OCI-LY1 (cell line): Measurements from ENCODE around the gene ABLIM1.

Source experiments
- H2AFZ ChIP-seq: fragments of 200-600 bp; sonication (generic), shearing (Covaris generic); 2 replicates; pipeline ENCODE4 v1.6.0; 2014; ENCODE audit warnings: antibody characterized with exemption, mild to moderate bottlenecking, low read length
- H3F3A ChIP-seq: fragments of 200-600 bp; sonication (generic), shearing (Covaris generic); 2 replicates; pipeline ENCODE4 v1.6.0; 2014; ENCODE audit warnings: mild to moderate bottlenecking, antibody characterized with exemption, low read length, moderate library complexity; ENCODE audit not compliant: insufficient read depth
- H3K27ac ChIP-seq: fragments of 200-600 bp; sonication (generic); 2 replicates; pipeline ENCODE4 v1.5.1; 2014; ENCODE audit warnings: low read length, mixed run types, mild to moderate bottlenecking, low read depth; ENCODE audit not compliant: poor library complexity, severe bottlenecking
- H3K27me3 ChIP-seq: fragments of 200-600 bp; sonication (generic); 2 replicates; pipeline ENCODE4 v1.6.0; 2014; ENCODE audit warnings: antibody characterized with exemption, mild to moderate bottlenecking, low read length, moderate library complexity; ENCODE audit not compliant: insufficient read depth
- H3K36me3 ChIP-seq: fragments of 200-600 bp; sonication (generic); 2 replicates; pipeline ENCODE4 v1.6.1; 2014; ENCODE audit warnings: mild to moderate bottlenecking, antibody characterized with exemption, low read length, moderate library complexity, mixed read lengths; ENCODE audit not compliant: insufficient read depth
- H3K4me1 ChIP-seq: fragments of 200-600 bp; sonication (generic); 2 replicates; pipeline ENCODE4 v1.5.1; 2014; ENCODE audit warnings: mild to moderate bottlenecking, low read length, moderate library complexity; ENCODE audit not compliant: insufficient read depth, severe bottlenecking
- H3K4me2 ChIP-seq: fragments of 200-600 bp; sonication (generic), shearing (Covaris generic); 2 replicates; pipeline ENCODE4 v1.6.1; 2014; ENCODE audit warnings: low read length
- H3K4me3 ChIP-seq: fragments of 200-600 bp; sonication (generic); 2 replicates; pipeline ENCODE4 v1.5.1; 2014; ENCODE audit warnings: low read length, low read depth, mild to moderate bottlenecking, mixed read lengths; ENCODE audit not compliant: poor library complexity, severe bottlenecking
- H3K79me2 ChIP-seq: fragments of 200-600 bp; shearing (Covaris generic); 2 replicates; pipeline ENCODE4 v1.6.1; 2016; ENCODE audit warnings: mixed run types, low read length, mixed read lengths; ENCODE audit not compliant: insufficient read depth
- H3K9ac ChIP-seq: fragments of 200-600 bp; sonication (generic), shearing (Covaris generic); 2 replicates; pipeline ENCODE4 v1.6.1; 2014; ENCODE audit warnings: mild to moderate bottlenecking, low read length, mixed read lengths
- H3K9me2 ChIP-seq: fragments of 200-600 bp; sonication (generic), shearing (Covaris generic); 2 replicates; pipeline ENCODE4 v1.6.1; 2014; ENCODE audit warnings: low read depth, mild to moderate bottlenecking, low read length, mixed read lengths
- H3K9me3 ChIP-seq: fragments of 200-600 bp; shearing (Covaris generic); 2 replicates; pipeline ENCODE4 v1.6.1; 2014; ENCODE audit warnings: low read length, mixed read lengths
- H4K20me1 ChIP-seq: fragments of 200-600 bp; sonication (generic), shearing (Covaris generic); 2 replicates; pipeline ENCODE4 v1.6.0; 2016; ENCODE audit warnings: mild to moderate bottlenecking, low read length; ENCODE audit not compliant: insufficient read depth
- CTCF ChIP-seq: fragments of 200-600 bp; sonication (generic), shearing (Covaris generic); IDR thresholded peaks from 2 replicates; pipeline ENCODE4 v1.5.1; 2017; ENCODE audit warnings: mild to moderate bottlenecking, antibody characterized with exemption, low read length, moderate library complexity, mixed read lengths
- EZH2 ChIP-seq: fragments of 200-600 bp; sonication (generic), shearing (Covaris generic); IDR thresholded peaks from 2 replicates; pipeline ENCODE4 v1.8.0; 2017; ENCODE audit warnings: borderline replicate concordance, mixed run types, mild to moderate bottlenecking, antibody characterized with exemption, low read length, moderate library complexity, mixed read lengths

The ABLIM1 gene

GRCh38 chr10:114515298-114515914, 142.7 kb downstream of the ABLIM1 start:
- no peaks in the 10 kb centered on the region for H3K27me3 ChIP-seq
- no peaks in the 10 kb centered on the region for H4K20me1 ChIP-seq
- no peak overlapping the region for H2AFZ ChIP-seq
- H3K4me3 ChIP-seq: no peak overlapping the region
- H3K79me2 ChIP-seq: peaks cover 30% of the 10 kb centered on the region; the same call in 1 of the 2 replicates
- peaks cover 8% of the 10 kb centered on the region; the same call in 1 of the 2 replicates for H3K36me3 ChIP-seq
- H3K4me2 ChIP-seq: no peak overlapping the region
- H3K27ac ChIP-seq: no peak overlapping the region
- H3K4me1 ChIP-seq: peaks cover 52% of the 10 kb centered on the region
- no peaks in the 10 kb centered on the region for H3K9me3 ChIP-seq
- no peak overlapping the region for H3K9ac ChIP-seq
- no peaks in the 10 kb centered on the region for H3F3A ChIP-seq
- no peaks in the 10 kb centered on the region for H3K9me2 ChIP-seq
- no peak for TF ChIP-seq CTCF
- no peak for TF ChIP-seq EZH2

- Histone ChIP-seq H4K20me1 (no peaks in the 10 kb centered on the region), H3K27ac (no peak overlapping the region), H3K27me3 (no peaks in the 10 kb centered on the region), H3F3A (no peaks in the 10 kb centered on the region), H3K9me2 (no peaks in the 10 kb centered on the region), H3K79me2 (peaks cover 25% of the 10 kb centered on the region; the same call in 1 of the 2 replicates), H3K9me3 (no peaks in the 10 kb centered on the region), H3K9ac (no peak overlapping the region), H3K4me2 (no peak overlapping the region), H3K36me3 (0 out of 2 replicates have a peak, but pooled peaks cover 8% of the 10 kb centered on the region), H2AFZ (no peak overlapping the region), H3K4me1 (peaks cover 36% of the 10 kb centered on the region), H3K4me3 (no peak overlapping the region)
- TF ChIP-seq EZH2 (no peak), CTCF (no peak)
Observed at GRCh38 chr10:114513381-114513792, 144.7 kb downstream of the ABLIM1 start.

- peaks cover 33% of the 10 kb centered on the region for H3K4me1 ChIP-seq
- TF ChIP-seq EZH2: no peak
- no peak for TF ChIP-seq CTCF
- H3K9me3 ChIP-seq: no peaks in the 10 kb centered on the region
- H3K79me2 ChIP-seq: peaks cover 21% of the 10 kb centered on the region; the same call in 1 of the 2 replicates
- no peak overlapping the region for H3K9ac ChIP-seq
- H3K27me3 ChIP-seq: no peaks in the 10 kb centered on the region
- 0 out of 2 replicates have a peak, but pooled peaks cover 8% of the 10 kb centered on the region for H3K36me3 ChIP-seq
- no peaks in the 10 kb centered on the region for H3K9me2 ChIP-seq
- no peak overlapping the region for H3K27ac ChIP-seq
- no peak overlapping the region for H2AFZ ChIP-seq
- no peak overlapping the region for H3K4me3 ChIP-seq
- H3K4me2 ChIP-seq: no peak overlapping the region
- H4K20me1 ChIP-seq: no peaks in the 10 kb centered on the region
- no peaks in the 10 kb centered on the region for H3F3A ChIP-seq
Observed at GRCh38 chr10:114511881-114512280, 146.2 kb downstream of the ABLIM1 start.
